Keratinocyte (primary cell): ENCODE results near the gene HS3ST2. TPM values are rescaled to one million over a fixed set of nuclear protein-coding genes. Genes with fewer than 3 reads are reported as not detected.
"Not testable (repeated sequence)": the region's sequence is repeated elsewhere in the genome, so short reads cannot be mapped to it uniquely, and the experiment has no call there.

Experiments
- DNase-seq: peaks from one replicate; pipeline ENCODE4 v3.0.0-alpha.2; 2011; ENCODE audit warnings: low read depth, missing footprints, low spot score
- FAIRE-seq: peaks from 2 replicates; lab custom pipeline; 2011; peaks lifted over from hg19 to GRCh38; lab: Jason Lieb, UNC
- H2AFZ ChIP-seq: 2 replicates; pipeline ENCODE4 v1.6.0; 2012; ENCODE audit warnings: low read length, control low read depth, inconsistent platforms; ENCODE audit not compliant: control insufficient read depth
- H3K27ac ChIP-seq: 2 replicates; pipeline ENCODE4 v1.5.1; 2011; ENCODE audit warnings: low read length; ENCODE audit not compliant: control insufficient read depth, insufficient read depth
- H3K27me3 ChIP-seq: 3 replicates; pipeline ENCODE4 v1.6.0; 2011; ENCODE audit warnings: low read length; ENCODE audit not compliant: control insufficient read depth, insufficient read depth; ENCODE audit errors: extremely low read depth
- H3K36me3 ChIP-seq, 2 experiments: 2 replicates in 1 of 2; 3 replicates in 1 of 2; pipeline ENCODE4 v1.5.1; 2011; ENCODE audit warnings: low read length in 2 of 2, mild to moderate bottlenecking in 1 of 2; ENCODE audit not compliant: control insufficient read depth in 2 of 2, insufficient read depth in 2 of 2; ENCODE audit errors: extremely low read depth in 1 of 2
- H3K4me1 ChIP-seq: 3 replicates; pipeline ENCODE4 v1.5.1; 2011; ENCODE audit warnings: low read length; ENCODE audit not compliant: control insufficient read depth, insufficient read depth; ENCODE audit errors: extremely low read depth
- H3K4me2 ChIP-seq: 3 replicates; pipeline ENCODE4 v1.6.0; 2011; ENCODE audit warnings: low read depth, low read length; ENCODE audit not compliant: control insufficient read depth, insufficient read depth; ENCODE audit errors: extremely low read depth
- H3K4me3 ChIP-seq, 3 experiments: fragments of 200-600 bp in 1 of 3; sonication (generic) in 1 of 3; 2 replicates in 2 of 3; 3 replicates in 1 of 3; pipeline ENCODE4 v1.5.1; 2011 to 2016; ENCODE audit warnings: low read length in 3 of 3, mild to moderate bottlenecking in 3 of 3, control low read depth in 2 of 3, inconsistent platforms in 1 of 3, low read depth in 1 of 3, mixed read lengths in 1 of 3, mixed run types in 1 of 3, moderate library complexity in 1 of 3; ENCODE audit not compliant: control insufficient read depth in 2 of 3, insufficient read depth in 2 of 3; ENCODE audit errors: extremely low read depth in 1 of 3
- H3K79me2 ChIP-seq: 2 replicates; pipeline ENCODE4 v1.6.0; 2012; ENCODE audit warnings: low read length; ENCODE audit not compliant: control insufficient read depth, insufficient read depth
- H3K9ac ChIP-seq: 3 replicates; pipeline ENCODE4 v1.6.0; 2011; ENCODE audit warnings: low read length; ENCODE audit not compliant: control insufficient read depth, insufficient read depth; ENCODE audit errors: extremely low read depth
- H3K9me1 ChIP-seq: 3 replicates; pipeline ENCODE4 v1.6.0; 2011; ENCODE audit warnings: low read length; ENCODE audit not compliant: control insufficient read depth, insufficient read depth; ENCODE audit errors: extremely low read depth
- H3K9me3 ChIP-seq: 2 replicates; pipeline ENCODE4 v1.5.1; 2012; ENCODE audit warnings: low read depth, low read length; ENCODE audit not compliant: control insufficient read depth
- H4K20me1 ChIP-seq: 3 replicates; pipeline ENCODE4 v1.6.0; 2011; ENCODE audit warnings: low read length; ENCODE audit not compliant: control insufficient read depth, insufficient read depth; ENCODE audit errors: extremely low read depth
- EZH2 ChIP-seq: IDR thresholded peaks from one replicate; pipeline ENCODE4 v1.6.1; 2012; ENCODE audit warnings: inconsistent platforms, mild to moderate bottlenecking, low read length, moderate library complexity
- dilution Hi-C: fragments of 300-500 bp; cut with MboI; formaldehyde crosslinking; loops from one replicate; pipeline ENCODE4 v1.7.0; 2020; ENCODE audit warnings: low sequenced_read_pairs; ENCODE audit not compliant: extremely low pct_ligation_motif_present
- polyA plus RNA-seq, 5 experiments: library from polyadenylated mRNA; depleted of rRNA in 3 of 5; stranded (reverse) in 3 of 5; stranded (forward) in 1 of 5; unstranded in 1 of 5; fragments of >200 nt; gene quantifications; 1 replicate in 1 of 5; 2 replicates in 3 of 5; 3 replicates in 1 of 5; pipeline versions ENCODE4 v1.2.1 to v1.2.3, GENCODE V29; 2011 to 2012; ENCODE audit warnings: missing spikeins in 2 of 5, low read depth in 1 of 5, low replicate concordance in 1 of 5
- TF ChIP-seq, protein P1 (sequence below), 3 experiments: IDR thresholded peaks in 1 of 3; conservative IDR thresholded peaks in 1 of 3; optimal IDR thresholded peaks in 1 of 3; 2 replicates in 2 of 3; 3 replicates in 1 of 3; pipeline versions ENCODE3 to v1.5.1; 2011; ENCODE audit warnings: low read length in 3 of 3, mild to moderate bottlenecking in 3 of 3, moderate library complexity in 2 of 3, control low read depth in 1 of 3, inconsistent platforms in 1 of 3; ENCODE audit not compliant: insufficient read depth in 2 of 3; ENCODE audit errors: extremely low read depth in 1 of 3

HS3ST2 gene
- polyA plus RNA-seq, 1 donor (not counting 4 experiments of a cell fraction or from before 2014, with no cell fraction given): 6.3 TPM

DNA sequence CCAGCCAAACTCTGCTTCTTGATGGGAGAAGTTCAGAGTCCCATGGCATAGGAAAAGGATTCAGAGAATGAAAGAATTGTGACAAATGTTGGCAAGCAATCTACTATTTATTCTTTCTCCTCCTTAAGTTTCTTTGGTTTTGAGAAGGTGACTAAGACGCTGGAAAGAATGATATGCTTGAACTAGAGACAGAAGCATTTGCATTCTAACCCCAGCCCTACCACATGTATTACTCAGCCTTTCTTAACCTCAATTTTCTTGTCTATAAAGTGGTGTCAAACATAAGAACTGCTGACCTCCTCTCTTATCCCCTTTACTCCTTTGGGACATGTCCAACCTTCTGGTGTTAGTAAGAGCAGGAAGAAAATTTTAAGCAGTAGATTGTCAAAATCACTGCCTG, 124.7 kb downstream of the HS3ST2 start:
- no peak overlapping the region for H3K4me2 ChIP-seq
- H2AFZ ChIP-seq: no peak overlapping the region
- dilution Hi-C loops: no loop called here
- no peaks in the 10 kb centered on the region for H4K20me1 ChIP-seq
- H3K27ac ChIP-seq: no peak overlapping the region
- FAIRE-seq (no peak), DNase-seq (peak; percentile 33)
- H3K4me3 ChIP-seq: no peak overlapping the region
- TF ChIP-seq, protein P1, sequence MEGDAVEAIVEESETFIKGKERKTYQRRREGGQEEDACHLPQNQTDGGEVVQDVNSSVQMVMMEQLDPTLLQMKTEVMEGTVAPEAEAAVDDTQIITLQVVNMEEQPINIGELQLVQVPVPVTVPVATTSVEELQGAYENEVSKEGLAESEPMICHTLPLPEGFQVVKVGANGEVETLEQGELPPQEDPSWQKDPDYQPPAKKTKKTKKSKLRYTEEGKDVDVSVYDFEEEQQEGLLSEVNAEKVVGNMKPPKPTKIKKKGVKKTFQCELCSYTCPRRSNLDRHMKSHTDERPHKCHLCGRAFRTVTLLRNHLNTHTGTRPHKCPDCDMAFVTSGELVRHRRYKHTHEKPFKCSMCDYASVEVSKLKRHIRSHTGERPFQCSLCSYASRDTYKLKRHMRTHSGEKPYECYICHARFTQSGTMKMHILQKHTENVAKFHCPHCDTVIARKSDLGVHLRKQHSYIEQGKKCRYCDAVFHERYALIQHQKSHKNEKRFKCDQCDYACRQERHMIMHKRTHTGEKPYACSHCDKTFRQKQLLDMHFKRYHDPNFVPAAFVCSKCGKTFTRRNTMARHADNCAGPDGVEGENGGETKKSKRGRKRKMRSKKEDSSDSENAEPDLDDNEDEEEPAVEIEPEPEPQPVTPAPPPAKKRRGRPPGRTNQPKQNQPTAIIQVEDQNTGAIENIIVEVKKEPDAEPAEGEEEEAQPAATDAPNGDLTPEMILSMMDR (optimal IDR thresholded peaks at IDR 0.05 in 1 of 3, IDR thresholded peaks at IDR 0.05 in 1 of 3, conservative IDR thresholded peaks at IDR 0.05 in 1 of 3; ENCODE audit: extremely low read depth in 1 of 3, insufficient read depth in 2 of 3, low read length in 3 of 3): no peak
- no peak for TF ChIP-seq EZH2
- H3K4me1 ChIP-seq: peaks cover 8% of the 10 kb centered on the region
- H3K36me3 ChIP-seq: no peaks in the 10 kb centered on the region
- no peak overlapping the region for H3K9ac ChIP-seq
- H3K9me1 ChIP-seq: no peaks in the 10 kb centered on the region
- H3K9me3 ChIP-seq: no peaks in the 10 kb centered on the region
- H3K27me3 ChIP-seq: no peaks in the 10 kb centered on the region
- no peaks in the 10 kb centered on the region for H3K79me2 ChIP-seq

GRCh38 chr16:22939744-22940363, 125.9 kb downstream of the HS3ST2 start:
- peak; percentile 49 for DNase-seq
- H3K4me2 ChIP-seq, dilution Hi-C loops, H3K36me3 ChIP-seq, H3K79me2 ChIP-seq, H3K9ac ChIP-seq, H3K27ac ChIP-seq, H3K9me1 ChIP-seq, H4K20me1 ChIP-seq, H3K4me1 ChIP-seq, H3K4me3 ChIP-seq, H3K9me3 ChIP-seq, H3K27me3 ChIP-seq, H2AFZ ChIP-seq: not testable (repeated sequence)
- FAIRE-seq: peak; percentile 95

- no peak for FAIRE-seq
- Histone ChIP-seq H3K4me3 (no peak overlapping the region), H3K4me2 (no peak overlapping the region), H3K9me3 (no peaks in the 10 kb centered on the region), H3K79me2 (no peaks in the 10 kb centered on the region), H4K20me1 (no peaks in the 10 kb centered on the region), H3K27ac (no peak overlapping the region), H2AFZ (no peak overlapping the region), H3K9me1 (no peaks in the 10 kb centered on the region), H3K36me3 (no peaks in the 10 kb centered on the region), H3K9ac (no peak overlapping the region), H3K27me3 (peaks cover 8% of the 10 kb centered on the region), H3K4me1 (peaks cover 8% of the 10 kb centered on the region)
- no peak for DNase-seq
- dilution Hi-C loops: no loop called here
- TF ChIP-seq EZH2: no peak
- TF ChIP-seq, protein P1 (optimal IDR thresholded peaks at IDR 0.05 in 1 of 3, IDR thresholded peaks at IDR 0.05 in 1 of 3, conservative IDR thresholded peaks at IDR 0.05 in 1 of 3; ENCODE audit: extremely low read depth in 1 of 3, insufficient read depth in 2 of 3, low read length in 3 of 3): no peak
Measured at GRCh38 chr16:22941970-22942501, 128.1 kb downstream of the HS3ST2 start.
